Stimulated activated CD8-positive, alpha-beta memory T cell treated with anti-CD3 and anti-CD28 coated beads, Interleukin-4, amount 100 ng/mL, for 48 hours (primary cell): Measurements from ENCODE around the gene MYL7.

Experiments used
- DNase-seq: peaks from one replicate; pipeline ENCODE4 v3.0.0-alpha.2; 2020

MYL7 gene

DNA sequence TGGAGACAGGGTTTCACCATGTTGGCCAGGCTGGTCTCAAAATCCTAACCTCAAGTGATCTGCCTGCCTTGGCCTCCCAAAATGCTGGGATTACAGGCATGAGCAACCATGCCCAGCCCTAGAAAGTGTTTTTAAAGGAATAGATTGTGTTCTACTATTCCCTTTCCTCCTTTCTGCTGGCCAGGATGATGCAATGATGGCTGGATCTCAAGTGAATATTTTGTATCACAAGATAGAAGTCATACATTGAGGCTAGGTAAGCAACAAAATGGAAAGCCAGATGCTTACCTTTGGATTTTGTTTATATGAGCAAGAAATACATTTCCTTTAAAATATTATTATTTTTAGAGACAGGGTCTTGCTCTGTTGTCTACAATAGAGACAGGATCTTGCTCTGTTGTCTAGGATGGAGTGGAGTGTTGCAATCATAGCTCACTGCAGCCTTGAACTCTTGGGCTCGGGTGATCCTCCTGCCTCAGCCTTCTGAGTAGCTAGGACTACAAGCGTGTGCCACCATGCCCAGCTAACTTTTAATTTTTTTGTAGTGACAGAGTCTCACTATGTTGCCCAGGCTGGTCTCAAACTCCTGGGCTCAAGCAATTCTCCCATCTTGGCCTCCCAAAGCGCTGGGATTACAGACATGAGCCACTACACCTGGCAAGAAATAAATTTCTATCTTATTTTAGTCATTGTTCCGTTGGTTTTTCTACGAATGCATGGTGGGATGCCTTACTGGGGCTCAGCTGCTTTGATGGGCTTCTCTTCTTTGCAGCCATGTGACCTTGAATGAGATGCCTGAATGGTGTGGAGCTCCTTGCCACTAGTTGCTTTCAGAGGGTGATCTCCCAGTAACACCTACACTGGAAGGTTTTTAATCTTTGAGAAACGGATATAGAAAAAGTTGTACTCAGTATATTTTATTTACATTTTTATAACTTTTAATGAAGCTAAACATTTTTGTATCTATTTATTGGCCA is 42.8 kb downstream of the MYL7 start:
- DNase-seq = no peak

DNA sequence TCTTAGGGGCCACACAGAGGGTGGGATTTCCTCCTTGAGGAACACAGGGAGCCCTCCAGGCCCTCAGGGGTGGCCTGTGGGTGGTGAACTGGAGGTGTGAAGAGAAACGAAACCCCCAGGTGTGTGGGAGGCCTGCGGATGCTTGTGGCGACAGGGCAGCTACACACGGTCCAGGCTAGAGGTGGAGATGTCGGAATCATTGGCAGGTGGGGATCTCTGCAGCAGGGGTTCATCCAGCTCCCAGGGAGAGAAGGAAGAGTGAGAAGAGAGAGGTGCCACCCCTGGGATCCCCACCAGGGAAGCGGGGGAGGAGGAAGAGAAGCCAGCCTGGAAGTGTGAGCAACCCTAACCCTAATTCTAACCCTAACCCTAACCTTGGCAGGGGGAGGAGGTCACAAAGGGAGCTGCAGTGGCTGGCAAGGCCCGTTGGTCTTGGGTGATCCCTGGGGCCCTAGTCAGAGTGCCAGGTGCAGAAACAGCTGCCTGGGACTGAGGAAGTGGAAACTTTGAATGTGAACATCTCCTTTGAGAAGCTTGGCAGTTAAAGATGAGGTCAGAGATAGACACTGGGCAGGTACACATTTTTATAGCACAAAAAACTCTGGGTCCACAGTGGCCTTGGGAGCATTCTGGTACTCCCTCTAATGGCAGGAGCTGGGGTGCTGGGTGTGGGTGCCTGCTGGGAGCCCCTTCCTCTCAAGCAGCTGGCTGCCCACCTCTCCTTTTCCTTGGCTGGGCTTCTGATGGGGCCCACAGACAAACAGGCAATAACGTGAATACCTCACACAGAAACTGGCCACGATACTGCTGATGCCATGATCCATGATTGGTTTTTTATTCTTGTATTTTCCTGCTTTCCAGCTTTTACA is 43.8 kb downstream of the MYL7 start:
- DNase-seq = peak; percentile 46

DNA sequence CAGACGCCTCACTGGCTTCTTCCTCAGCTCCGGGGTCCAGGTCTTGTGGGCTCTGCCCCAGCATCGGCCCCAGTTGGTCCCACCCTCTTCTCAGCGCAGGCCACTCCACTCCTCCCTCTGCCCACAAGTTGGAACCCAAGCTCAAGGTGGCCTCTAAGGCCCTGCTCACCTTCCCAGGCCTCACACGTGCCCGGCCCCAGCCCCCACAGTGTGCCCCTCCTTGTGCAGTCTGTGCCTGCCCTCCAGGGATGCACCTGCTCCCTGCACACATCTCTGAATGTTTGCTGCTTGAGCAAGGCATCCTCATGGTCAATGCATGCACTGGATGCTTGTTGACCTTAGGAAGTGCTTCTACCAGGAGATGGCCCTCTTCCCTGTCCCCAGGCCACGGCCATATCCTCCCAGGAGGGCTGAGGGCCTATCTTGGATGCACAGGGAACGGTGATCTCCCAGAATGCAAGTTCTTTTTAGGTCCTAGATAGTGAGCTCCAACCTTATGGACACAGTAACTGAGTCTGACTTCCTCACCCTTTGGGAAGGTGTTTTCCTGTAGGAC is 44.7 kb downstream of the MYL7 start:
- DNase-seq = no peak

DNA sequence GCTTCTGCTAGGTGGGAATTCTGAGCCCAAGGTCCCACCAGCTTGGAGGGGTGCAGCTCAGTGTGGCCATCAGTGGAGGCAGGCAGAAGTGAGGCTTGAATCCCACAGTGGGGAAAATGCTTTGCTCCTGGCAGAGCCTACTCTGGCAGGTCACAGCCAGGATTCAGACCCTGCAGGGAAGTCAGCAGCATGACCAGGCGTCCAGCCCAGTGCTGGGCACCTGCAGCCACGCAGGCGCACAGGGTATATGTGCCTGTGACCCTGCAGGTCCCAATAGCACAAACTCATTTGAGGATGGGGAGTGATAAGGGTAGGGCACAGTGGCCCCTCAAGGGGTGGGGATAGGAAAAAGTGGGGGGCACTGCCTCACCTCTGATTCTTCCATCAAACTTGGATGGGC is 45.4 kb downstream of the MYL7 start:
- DNase-seq = no peak

DNA sequence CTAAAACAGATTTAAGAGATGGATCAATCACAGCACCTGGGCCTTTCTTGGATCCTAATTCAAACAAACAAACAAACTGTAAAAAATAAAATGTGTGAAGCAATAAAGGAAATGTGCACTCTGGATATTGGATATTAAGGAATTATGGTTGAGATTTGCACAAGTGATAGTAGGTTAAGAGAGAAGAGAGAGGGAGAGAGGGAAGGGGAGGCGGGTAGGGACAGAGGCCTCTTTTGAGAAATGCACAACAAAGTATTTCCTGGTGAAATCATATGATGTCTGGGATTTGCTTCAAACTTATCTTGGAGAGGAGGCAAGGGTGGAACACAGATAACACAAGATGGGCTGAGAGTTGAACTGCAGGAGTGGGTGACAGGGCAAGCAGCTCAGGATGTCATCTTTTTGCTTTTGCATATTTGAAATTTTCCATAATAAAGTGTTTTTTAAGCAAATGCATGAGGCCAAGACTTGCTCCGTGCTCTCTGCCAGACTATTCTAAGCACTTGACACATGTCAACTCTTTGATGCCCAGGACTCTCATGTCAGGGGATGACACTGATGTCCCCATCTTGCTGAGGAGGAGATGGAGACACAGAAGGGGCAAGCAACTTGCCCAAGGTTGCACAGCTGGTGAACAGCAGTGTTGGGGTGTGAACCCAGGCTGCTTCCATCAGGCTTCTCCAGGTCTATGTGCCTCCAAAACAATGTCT is 46.1 kb downstream of the MYL7 start:
- no peak for DNase-seq

DNA sequence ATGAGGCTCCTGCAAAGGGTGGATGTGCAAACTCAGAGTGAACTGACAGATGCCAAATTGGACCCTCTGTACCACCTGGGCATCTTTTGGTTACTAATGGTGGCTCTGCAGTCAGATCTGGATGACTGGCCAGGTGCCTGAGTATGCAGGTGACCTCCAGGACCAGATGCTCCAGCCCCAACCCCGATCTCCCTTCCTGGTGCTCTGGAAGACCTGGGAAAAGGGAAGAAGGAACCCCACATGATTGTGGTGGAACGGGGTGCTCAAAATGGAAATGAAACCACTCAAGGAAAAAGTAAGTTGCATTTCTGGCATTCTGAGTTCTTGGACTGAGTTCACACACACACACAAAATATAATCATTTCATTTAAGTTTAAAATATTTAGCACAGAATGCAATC is 46.8 kb downstream of the MYL7 start:
- no peak for DNase-seq

DNA sequence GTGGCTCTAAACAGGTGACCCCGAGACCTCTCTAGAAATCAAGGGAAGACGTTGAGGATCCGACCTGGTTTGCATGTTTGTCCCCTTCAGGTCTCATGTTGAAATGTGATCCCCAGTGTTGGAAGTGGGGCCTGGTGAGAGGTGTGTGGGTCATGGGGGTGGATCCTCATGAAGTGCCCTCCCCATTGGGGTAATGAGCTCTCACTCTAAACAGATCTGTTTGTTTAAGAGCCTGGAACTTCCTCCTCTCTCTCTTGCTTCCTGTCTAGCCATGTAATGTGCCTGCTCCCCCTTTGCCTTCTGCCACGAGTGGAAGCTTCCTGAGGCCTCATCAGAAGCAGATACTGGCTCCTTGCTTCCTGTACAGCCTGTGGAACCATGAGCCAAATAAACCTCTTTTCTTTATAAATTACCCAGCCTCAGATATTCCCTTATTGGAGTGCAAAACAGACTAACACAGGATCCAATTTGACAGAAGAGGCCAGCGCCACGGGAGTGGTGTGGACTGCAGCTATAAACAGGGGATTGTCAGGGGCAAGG is 48.0 kb downstream of the MYL7 start:
- DNase-seq = no peak
